Mononuclear cell (primary cell): Measurements from ENCODE around the gene PHKA2. TPM values are rescaled to one million over a fixed set of nuclear protein-coding genes. Genes with fewer than 3 reads are reported as not detected.

Experiments used
- H3K27me3 ChIP-seq: 2 replicates; pipeline ENCODE4 v1.6.0; 2011; ENCODE audit warnings: low read length, control low read depth; ENCODE audit not compliant: insufficient read depth
- H3K4me1 ChIP-seq: 2 replicates; pipeline ENCODE4 v1.5.1; 2011; ENCODE audit warnings: mild to moderate bottlenecking, low read length, control low read depth; ENCODE audit not compliant: insufficient read depth
- H3K4me3 ChIP-seq: 2 replicates; pipeline ENCODE4 v1.5.1; 2011; ENCODE audit warnings: mild to moderate bottlenecking, low read length, moderate library complexity
- H3K9me3 ChIP-seq: 2 replicates; pipeline ENCODE4 v1.5.1; 2011; ENCODE audit warnings: low read depth, mild to moderate bottlenecking, control low read depth, low read length
- total RNA-seq: library from RNA; depleted of rRNA; stranded (reverse); fragments of >200 nt; gene quantifications from one replicate; pipeline ENCODE4 v1.2.3, GENCODE V29; 2012

PHKA2 gene
- total RNA-seq, 1 donor, result 11.2 TPM

- Histone ChIP-seq H3K4me3 (no peak overlapping the region), H3K27me3 (no peaks in the 10 kb centered on the region), H3K4me1 (peaks cover 25% of the 10 kb centered on the region), H3K9me3 (no peaks in the 10 kb centered on the region)
Observed at GRCh38 chrX:18883234-18883960, 100.5 kb downstream of the PHKA2 start.

GRCh38 chrX:18879144-18879543 lies 104.8 kb downstream of the PHKA2 start:
- Histone ChIP-seq H3K27me3 (no peaks in the 10 kb centered on the region), H3K4me3 (no peak overlapping the region), H3K9me3 (no peaks in the 10 kb centered on the region), H3K4me1 (no peaks in the 10 kb centered on the region)

GRCh38 chrX:18877469-18877868 lies 106.4 kb downstream of the PHKA2 start:
- H3K4me3 ChIP-seq, result no peak overlapping the region
- no peaks in the 10 kb centered on the region for H3K4me1 ChIP-seq
- no peaks in the 10 kb centered on the region for H3K27me3 ChIP-seq
- H3K9me3 ChIP-seq, result no peaks in the 10 kb centered on the region

GRCh38 chrX:18875256-18875878 lies 108.5 kb downstream of the PHKA2 start:
- no peaks in the 10 kb centered on the region for H3K27me3 ChIP-seq
- H3K9me3 ChIP-seq, result no peaks in the 10 kb centered on the region
- H3K4me1 ChIP-seq, result no peaks in the 10 kb centered on the region

GRCh38 chrX:18874560-18875255 lies 109.2 kb downstream of the PHKA2 start:
- Histone ChIP-seq H3K4me1 (no peaks in the 10 kb centered on the region), H3K4me3 (no peak overlapping the region), H3K27me3 (no peaks in the 10 kb centered on the region), H3K9me3 (no peaks in the 10 kb centered on the region)

More at GRCh38 chrX:18875256-18875878, 108.5 kb downstream of the PHKA2 start:
- H3K4me3 ChIP-seq, result no peak overlapping the region

- Histone ChIP-seq H3K4me3 (no peak overlapping the region), H3K9me3 (no peaks in the 10 kb centered on the region)
Observed at GRCh38 chrX:18873836-18874235, 110.1 kb downstream of the PHKA2 start.

GRCh38 chrX:18873189-18873791 lies 110.6 kb downstream of the PHKA2 start:
- no peak overlapping the region for H3K4me3 ChIP-seq
- no peaks in the 10 kb centered on the region for H3K27me3 ChIP-seq
- H3K9me3 ChIP-seq, result no peaks in the 10 kb centered on the region
- H3K4me1 ChIP-seq, result no peaks in the 10 kb centered on the region

More at GRCh38 chrX:18873836-18874235, 110.1 kb downstream of the PHKA2 start:
- H3K4me1 ChIP-seq, result no peaks in the 10 kb centered on the region
- H3K27me3 ChIP-seq, result no peaks in the 10 kb centered on the region

- no peak overlapping the region for H3K4me3 ChIP-seq
- H3K4me1 ChIP-seq, result no peaks in the 10 kb centered on the region
- H3K9me3 ChIP-seq, result no peaks in the 10 kb centered on the region
- H3K27me3 ChIP-seq, result no peaks in the 10 kb centered on the region
Observed at GRCh38 chrX:18872621-18873020, 111.3 kb downstream of the PHKA2 start.

- H3K27me3 ChIP-seq, result no peaks in the 10 kb centered on the region
- no peak overlapping the region for H3K4me3 ChIP-seq
- no peaks in the 10 kb centered on the region for H3K9me3 ChIP-seq
- H3K4me1 ChIP-seq, result no peaks in the 10 kb centered on the region
Observed at GRCh38 chrX:18871970-18872369, 111.9 kb downstream of the PHKA2 start.

- Histone ChIP-seq H3K9me3 (no peaks in the 10 kb centered on the region), H3K27me3 (no peaks in the 10 kb centered on the region), H3K4me1 (no peaks in the 10 kb centered on the region), H3K4me3 (no peak overlapping the region)
Observed at GRCh38 chrX:18871161-18871890, 112.6 kb downstream of the PHKA2 start.

- no peak overlapping the region for H3K4me3 ChIP-seq
- no peaks in the 10 kb centered on the region for H3K9me3 ChIP-seq
- no peaks in the 10 kb centered on the region for H3K4me1 ChIP-seq
- no peaks in the 10 kb centered on the region for H3K27me3 ChIP-seq
Observed at GRCh38 chrX:18864390-18864920, 119.5 kb downstream of the PHKA2 start.

- Histone ChIP-seq H3K4me1 (no peaks in the 10 kb centered on the region), H3K4me3 (no peak overlapping the region), H3K9me3 (no peaks in the 10 kb centered on the region), H3K27me3 (no peaks in the 10 kb centered on the region)
Observed at GRCh38 chrX:18861511-18861910, 122.4 kb downstream of the PHKA2 start.

GRCh38 chrX:18856645-18856997 lies 127.3 kb downstream of the PHKA2 start:
- H3K27me3 ChIP-seq, result no peaks in the 10 kb centered on the region
- H3K4me3 ChIP-seq, result no peak overlapping the region
- peaks cover 5% of the 10 kb centered on the region for H3K4me1 ChIP-seq
- no peaks in the 10 kb centered on the region for H3K9me3 ChIP-seq

- H3K9me3 ChIP-seq, result no peaks in the 10 kb centered on the region
- peaks cover 5% of the 10 kb centered on the region for H3K4me1 ChIP-seq
- H3K4me3 ChIP-seq, result no peak overlapping the region
- H3K27me3 ChIP-seq, result no peaks in the 10 kb centered on the region
Observed at GRCh38 chrX:18855919-18856644, 127.8 kb downstream of the PHKA2 start.
